HG03108 (cell line): ENCODE measurements around the gene JMJD6.

Source experiments
- ATAC-seq: cut with Tn5 transposase; IDR thresholded peaks from one replicate; pipeline ENCODE4 v1.9.1; 2021; ENCODE audit warnings: moderate library complexity; ENCODE audit not compliant: unreplicated experiment

Gene JMJD6

DNA sequence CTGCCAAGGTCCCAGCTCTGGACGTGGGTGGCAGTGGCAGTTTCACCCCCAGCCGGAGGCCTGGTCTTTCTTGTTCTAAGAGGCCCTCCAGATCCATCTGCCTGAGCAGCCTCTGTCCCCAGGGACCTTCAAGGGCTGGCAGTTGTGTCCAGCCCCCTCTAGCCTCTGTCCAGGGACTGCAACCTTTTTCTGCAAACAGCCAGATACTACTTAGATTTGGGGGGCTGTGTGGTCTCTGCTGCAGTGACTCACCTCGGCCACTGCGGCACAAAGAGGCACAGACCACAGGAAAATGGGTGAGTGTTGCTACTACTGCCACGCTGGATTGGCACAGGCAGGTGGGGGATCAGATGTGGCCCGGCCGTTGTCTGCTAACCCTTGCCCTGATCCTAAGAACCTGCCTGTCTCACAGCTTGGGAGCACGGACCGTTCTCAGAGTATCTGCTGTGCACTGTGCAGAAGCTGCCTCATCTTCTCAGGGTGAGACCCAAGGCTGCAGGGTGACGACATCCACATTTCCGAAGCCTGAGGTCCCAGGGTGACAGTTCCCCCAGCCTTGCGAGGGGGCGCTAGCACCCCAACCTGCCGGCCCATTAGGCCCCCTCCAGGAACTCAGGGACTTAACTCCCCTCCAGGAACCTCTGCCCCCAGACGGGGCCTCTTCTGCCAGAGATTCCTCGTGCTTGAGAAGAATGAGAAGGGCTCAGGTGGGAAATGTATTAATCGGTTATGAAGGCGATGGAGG is 43.2 kb downstream of the JMJD6 start:
- no peak for ATAC-seq

DNA sequence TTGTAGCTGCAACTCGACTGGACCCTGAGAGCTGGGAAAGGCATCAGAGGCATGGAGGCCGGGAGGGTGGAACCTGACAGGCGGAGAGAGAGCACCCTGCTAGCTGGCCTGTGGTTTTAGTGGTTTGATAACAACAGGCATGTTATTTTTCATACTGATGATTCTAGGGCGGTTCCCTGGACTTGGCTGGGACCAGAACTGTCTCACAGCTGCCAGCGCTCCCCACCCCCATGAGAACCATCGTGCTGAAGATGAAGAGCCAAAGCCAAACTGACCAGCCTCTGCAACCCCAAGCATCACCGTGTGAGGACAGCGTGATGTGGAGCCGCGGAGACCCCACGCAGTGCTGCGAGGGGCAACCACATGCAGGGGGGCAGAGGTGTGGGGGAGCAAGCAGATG is 44.1 kb downstream of the JMJD6 start:
- no peak for ATAC-seq

DNA sequence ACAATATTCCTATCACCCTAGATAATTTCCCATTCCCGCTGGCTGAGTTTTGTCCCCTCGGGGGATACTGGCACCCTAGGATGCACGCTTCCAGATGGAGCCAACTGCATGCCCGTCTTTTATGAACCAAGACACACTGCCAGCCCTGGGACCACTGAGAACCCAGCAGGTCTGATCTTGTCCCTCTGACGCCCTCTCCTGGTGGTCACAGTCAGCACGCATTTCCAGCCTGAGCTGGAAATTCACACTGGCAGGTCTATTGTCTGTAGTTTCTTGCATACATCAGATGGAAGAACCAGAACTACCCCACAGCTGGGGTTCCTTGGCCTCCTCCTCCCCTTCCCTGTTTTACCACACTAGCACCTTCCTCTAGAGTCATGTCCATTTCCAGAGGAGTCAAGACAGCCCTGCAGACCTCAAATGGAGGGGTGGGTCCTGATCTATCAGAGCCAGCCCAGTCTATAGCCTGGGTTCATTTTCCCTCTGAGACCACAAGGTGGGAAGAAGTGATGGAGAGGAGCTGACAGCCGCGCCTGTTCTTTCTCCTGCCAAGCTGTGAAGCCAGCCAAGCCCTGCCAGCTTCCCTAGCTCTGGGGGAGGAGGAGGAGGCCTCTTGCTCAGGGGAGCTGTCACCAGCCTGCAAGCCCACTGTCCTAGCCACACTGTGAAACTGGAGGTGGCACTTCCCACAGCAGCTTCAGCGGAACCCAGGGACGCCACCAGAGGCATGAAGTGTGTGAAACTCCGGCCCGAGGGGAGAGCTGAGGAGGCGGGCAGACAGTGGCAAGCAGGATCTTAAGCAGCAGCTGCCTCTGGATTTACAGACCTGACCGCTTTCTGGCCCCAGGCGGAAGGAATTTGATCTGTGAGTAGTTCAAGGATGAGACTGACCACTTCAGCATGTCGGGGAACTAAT is 44.9 kb downstream of the JMJD6 start:
- ATAC-seq = no peak

DNA sequence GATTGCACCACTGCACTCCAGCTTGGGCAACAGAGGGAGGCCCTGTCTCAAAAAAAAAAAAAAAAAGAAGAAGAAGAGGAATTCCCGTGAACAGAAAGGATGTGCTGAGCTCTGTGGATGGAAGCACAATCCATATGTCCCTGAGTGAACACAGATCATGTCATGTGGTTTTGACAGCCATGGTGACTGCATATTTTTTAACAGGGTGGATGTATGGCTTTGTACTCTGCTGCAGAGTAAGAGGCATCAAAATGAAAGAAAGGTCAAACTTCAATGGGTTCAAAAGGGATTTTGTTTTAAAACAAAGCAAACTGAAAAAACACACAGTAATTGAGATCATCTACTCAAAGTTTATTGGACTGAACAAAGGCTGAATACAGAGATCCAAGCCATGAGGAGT is 47.2 kb downstream of the JMJD6 start:
- ATAC-seq = no peak

DNA sequence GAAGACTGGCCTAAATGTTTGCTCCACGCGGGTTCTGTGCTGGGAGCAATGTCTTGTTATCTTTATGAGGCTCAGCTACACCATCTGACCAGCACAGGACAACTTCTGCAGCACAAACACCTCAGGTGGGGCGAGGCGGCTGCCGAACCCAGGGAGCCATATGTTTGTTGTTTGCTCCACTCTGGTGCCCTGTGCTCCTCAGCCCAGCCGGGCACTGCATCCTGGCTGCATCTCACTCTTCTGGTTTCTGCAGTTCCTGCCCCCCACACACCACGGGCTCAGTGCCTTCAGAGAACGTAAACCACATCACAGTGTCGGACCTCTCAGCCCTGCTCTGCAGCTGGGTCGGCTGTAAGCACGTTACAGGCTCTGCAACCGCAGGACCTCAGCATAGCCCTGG is 48.1 kb downstream of the JMJD6 start:
- no peak for ATAC-seq

DNA sequence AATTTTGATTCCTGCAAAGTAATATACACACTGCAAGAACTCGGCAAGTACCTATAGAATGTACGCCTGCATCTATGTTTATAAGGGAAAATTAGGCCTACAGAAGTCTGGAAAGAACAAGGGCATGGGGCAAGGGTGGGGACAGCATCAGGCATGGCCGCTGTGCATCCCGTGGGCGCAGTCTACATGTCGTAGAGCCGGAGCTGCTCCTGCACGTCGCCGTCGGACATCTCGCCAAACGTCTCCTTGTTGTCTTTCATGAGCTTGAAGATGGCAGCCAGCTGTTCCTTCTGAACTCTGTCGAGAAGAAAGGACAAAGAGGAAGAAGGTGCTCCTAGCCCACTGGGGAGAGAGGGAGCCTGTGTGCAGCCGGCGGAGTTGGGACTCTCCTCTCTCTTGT is 49.0 kb downstream of the JMJD6 start:
- no peak for ATAC-seq

DNA sequence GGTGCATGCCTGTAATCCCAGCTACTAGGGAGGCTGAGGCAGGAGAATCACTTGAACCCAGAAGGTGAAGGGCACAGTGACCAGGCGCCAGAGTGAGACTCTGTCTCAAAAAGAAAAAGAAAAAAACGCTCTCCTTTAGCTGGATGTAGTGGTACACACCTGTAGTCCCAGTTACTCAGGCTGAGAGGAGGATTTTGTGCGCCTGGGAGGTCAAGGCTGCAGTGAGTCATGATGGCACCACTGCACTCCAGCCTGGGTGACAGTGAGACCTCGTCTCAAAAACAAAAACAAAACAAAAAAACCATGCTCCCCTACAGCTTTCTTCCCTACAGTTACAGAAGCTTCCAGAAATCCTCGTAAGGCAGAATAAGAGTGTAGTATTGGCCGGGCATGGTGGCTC is 49.8 kb downstream of the JMJD6 start:
- ATAC-seq = no peak

DNA sequence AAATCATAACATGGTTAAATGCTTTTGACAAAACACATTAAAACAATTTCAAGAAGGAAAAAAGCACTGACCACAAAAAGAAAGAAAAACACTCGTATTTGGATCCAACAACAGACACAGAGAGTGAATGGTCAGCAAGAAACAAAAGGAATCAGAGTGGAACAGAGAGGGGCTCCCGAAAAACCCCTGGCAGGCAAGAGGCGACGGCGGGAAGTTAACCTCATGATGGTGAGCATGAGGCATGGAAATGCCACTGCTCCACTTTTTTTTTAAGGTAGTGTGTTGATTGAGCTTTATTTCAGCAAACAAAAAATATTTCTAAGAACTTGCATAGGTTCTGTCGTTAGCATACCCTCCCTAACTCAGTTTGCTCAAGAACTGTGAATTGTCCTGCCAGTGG is 50.8 kb downstream of the JMJD6 start:
- ATAC-seq = no peak

DNA sequence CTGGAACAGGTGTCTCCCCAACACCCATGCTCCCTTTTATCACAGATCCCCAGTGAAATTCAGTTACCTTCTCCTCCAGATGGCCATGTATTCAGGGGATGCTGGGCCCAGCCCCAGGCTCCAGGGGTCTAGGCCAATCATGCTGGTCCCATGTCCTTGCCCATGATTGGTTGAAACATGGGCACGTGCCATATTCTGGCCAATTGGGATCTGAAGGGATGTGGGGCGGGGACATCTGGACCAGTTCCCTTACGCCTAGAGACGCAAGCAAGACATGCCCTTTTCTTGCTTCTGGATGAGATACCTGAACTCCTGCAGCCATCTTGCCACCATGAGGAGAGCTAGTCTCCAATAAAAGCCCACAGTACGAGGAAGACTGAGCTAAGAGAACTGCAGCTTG is 51.8 kb downstream of the JMJD6 start:
- no peak for ATAC-seq

DNA sequence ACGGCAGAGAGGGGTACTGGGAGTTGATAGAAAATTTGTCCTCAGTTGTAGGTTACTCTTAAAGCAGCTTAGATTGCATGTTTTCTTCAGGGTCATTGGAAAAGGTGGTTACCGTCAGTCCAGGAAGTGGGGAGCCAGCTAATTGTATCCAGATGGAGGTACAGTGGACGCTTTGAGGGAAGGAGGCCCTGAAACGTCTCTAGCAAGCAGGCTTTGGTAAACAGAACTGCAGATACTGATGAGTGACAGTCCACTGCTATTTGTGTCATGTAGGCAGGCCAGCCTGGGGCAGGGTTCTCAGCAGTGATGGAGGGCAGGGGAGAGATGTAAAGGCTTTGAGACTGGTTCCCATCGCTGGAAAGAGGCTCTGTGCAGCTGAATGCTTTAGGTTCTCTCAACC is 52.7 kb downstream of the JMJD6 start:
- no peak for ATAC-seq

DNA sequence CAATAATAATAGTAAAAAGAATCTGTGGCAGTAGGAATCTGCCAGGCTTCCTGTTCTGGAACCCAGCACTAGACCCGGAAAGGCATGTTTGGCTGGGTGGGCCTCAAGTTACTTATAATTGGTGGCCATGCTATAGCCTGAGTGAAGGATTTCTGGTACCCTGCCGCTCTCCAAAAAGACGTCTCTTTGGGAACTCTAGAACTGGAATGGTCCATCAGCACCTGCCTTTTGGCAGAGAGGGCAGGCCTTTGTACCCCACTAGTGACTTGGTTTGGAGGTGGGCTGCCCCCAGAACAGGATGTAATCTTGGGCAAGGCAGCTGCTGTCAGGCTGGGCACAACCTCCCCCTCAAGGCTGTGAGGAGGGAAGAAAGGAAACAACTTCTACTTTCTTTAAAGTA is 53.5 kb downstream of the JMJD6 start:
- ATAC-seq = no peak

DNA sequence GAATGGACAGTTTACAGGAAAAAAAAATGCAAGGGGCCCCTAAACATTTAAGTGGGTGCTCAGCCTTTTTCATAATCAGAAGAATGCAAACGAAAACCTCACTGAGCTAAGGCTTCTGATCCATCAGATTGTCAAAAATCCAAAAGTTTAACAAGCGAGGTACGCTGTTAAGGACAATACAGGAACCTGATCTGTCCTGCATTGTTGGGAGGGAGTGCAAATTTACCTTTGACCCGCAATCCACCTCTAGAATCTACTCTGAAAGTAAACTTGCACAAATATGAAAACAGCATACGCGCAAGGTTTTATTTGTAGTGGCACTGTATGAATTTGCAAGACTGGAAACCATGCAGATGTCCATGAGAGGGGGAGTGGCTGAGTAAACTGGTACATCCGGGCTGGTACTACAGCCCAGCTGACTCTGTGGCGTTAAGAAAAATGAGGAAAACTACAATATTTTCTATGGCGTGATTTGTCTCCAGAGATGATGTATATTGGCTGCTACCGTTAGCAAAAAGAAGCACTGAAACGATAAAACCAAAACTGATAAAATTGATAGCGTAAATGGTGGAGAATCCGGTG is 54.0 kb downstream of the JMJD6 start:
- ATAC-seq = no peak

DNA sequence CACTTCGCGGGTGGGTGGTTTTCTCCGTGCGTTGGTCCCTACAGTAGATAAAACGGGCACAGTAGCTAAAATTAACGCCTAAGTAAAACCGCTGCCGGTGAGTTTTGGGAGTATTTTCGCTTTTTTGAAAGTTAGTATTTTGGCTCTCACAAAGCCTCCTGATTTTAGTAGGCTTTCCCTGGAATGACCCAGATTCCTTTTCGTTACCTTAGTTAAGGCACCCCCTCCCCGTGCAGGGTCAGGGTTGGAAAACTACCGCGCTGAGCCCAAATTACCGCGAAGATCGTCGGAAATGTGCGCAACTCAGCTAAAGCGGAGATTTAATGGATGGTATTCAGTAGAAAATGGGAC is 54.5 kb downstream of the JMJD6 start:
- peak; percentile 2 for ATAC-seq

DNA sequence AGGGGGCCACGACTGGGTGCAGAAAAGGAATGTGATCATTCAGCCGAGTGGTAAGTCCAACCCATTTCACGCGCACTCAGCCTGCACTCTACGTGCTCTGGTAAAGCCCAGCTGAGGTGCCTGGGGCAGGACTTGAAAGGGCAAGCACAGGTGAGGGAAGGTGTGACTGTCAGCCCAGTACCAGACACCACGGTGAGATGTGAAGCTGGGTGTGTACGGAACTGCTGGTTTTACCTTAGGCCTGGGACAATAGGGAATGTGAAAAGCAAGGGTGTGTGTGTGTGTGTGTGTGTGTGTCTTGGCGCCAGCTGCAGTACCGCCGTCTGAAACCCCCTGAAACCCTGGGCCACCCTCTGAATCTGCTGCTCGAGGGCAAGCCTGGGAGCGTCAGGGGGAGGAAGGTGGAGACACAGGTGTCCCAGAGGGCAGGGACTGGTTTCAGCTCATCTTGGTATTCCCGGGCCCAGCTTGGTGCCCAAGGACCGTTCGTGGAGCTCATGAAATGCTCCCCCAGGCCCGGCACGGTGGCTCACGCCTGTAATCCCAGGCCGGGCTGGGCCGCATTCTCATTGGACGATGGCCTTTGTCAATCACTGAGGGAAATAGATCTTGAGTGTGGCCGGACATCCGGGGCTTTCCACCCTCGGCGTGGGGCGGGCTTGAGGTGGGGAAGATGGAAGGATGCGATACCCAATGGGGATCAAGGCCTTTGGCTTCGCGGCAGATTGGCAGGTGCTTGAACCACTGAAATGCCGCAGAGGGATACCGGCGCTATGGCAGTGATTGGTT is 55.1 kb downstream of the JMJD6 start:
- peak; percentile 98 for ATAC-seq

DNA sequence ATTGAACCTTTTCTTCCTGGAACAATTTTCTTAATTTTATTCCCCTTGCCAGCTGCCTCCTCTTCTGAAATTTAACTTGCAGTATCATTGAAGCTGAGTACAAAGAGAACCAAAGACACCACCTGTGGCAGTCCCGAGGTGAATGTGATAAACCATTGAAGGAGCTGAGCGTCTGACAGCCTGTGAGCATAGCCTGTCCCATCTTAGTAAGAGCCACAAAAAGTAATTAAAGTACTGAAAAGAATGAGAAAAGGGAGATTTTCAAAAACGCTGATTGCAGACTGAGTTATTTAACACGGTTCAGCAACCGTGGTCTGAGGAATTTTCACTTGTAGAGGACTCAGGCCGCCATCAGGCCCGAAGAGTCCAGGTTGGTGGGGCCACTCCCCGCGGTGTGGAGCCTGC is 55.7 kb downstream of the JMJD6 start:
- ATAC-seq = no peak

DNA sequence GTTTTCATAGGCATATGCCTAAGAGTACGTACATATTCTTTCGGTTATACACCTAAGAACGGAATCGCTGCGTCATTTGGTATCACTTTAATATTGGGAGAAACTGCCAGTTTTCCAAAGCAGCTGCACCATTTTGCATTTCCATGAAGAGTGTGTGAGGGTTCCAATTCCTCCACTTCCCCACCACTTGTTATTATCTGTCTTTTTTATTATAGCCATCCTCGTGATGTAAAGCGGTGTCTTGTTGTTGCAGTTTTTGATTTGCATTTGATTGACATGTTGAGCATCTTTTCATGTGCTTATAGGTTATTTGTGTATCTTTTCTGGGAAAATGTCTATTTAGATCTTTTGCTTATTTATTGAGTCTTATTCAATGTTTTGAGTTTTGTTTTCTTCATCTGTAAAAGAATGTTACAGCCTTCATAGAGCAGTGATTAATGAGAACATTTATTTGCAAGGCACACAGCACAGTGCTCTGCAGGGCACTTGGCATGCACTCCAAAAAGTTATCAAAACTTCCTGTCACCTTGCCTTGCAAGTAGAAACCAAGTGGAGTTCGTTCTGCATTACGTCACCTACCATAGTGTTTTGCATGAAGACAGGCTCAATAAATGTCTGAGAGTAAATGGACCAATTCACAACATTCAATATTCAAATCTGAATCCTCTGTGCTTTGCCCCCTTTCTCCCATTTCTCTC is 56.2 kb downstream of the JMJD6 start:
- ATAC-seq = no peak
